Tibial nerve (tissue), 4 donors: ENCODE data around the gene SLC12A7. TPM values are rescaled to one million over a fixed set of nuclear protein-coding genes. Genes with fewer than 3 reads are reported as not detected.
A peak's percentile ranks its signal among the peaks of the same experiment; 100 is the strongest.

Source experiments
- DNase-seq, 2 donors: peaks; one replicate each; pipeline ENCODE4 v3.0.0-alpha.2; 2019; ENCODE audit warnings: low spot score in 2 of 2
- H3K27ac ChIP-seq, 4 donors: fragments of 200-600 bp; sonication (generic) in 3 of 4; one replicate each; pipeline ENCODE4 v1.5.1; 2017 to 2019; ENCODE audit warnings: mild to moderate bottlenecking in 1 of 4
- H3K27me3 ChIP-seq, 2 donors: fragments of 200-600 bp; sonication (generic) in 1 of 2; one replicate each; pipeline versions ENCODE4 v1.5.1 to v1.6.0; 2017 to 2019
- H3K36me3 ChIP-seq, 3 donors: fragments of 200-600 bp; sonication (generic); one replicate each; pipeline ENCODE4 v1.5.1; 2018 to 2019
- H3K4me1 ChIP-seq, 4 donors: fragments of 200-600 bp; sonication (generic) in 3 of 4; one replicate each; pipeline ENCODE4 v1.5.1; 2017 to 2019
- H3K4me3 ChIP-seq, 4 donors: fragments of 200-600 bp; sonication (generic) in 3 of 4; one replicate each; pipeline ENCODE4 v1.5.1; 2017 to 2019; ENCODE audit warnings: mild to moderate bottlenecking in 1 of 4, moderate library complexity in 1 of 4
- H3K9me3 ChIP-seq, 4 donors: fragments of 200-600 bp; sonication (generic) in 3 of 4; one replicate each; pipeline ENCODE4 v1.5.1; 2017 to 2019
- CTCF ChIP-seq, 5 experiments: fragments of 200-600 bp in 3 of 5; fragments of 450-650 bp in 2 of 5; sonication (generic) in 3 of 5; IDR thresholded peaks; one replicate each; pipeline ENCODE4 v1.5.1; 2016 to 2019; ENCODE audit warnings: antibody characterized with exemption in 5 of 5, mild to moderate bottlenecking in 3 of 5, moderate library complexity in 2 of 5
- EP300 ChIP-seq, 2 donors: sonication (generic); formaldehyde crosslinking; IDR thresholded peaks; one replicate each; pipeline ENCODE4 v1.6.1; 2017; ENCODE audit warnings: antibody characterized with exemption in 2 of 2, mild to moderate bottlenecking in 1 of 2
- POLR2A ChIP-seq, 2 donors: fragments of 450-650 bp; IDR thresholded peaks; one replicate each; pipeline ENCODE4 v1.6.1; 2017; ENCODE audit warnings: antibody characterized with exemption in 2 of 2, mild to moderate bottlenecking in 2 of 2, moderate library complexity in 2 of 2
- WGBS, 2 donors: methylation state at CpG; one replicate each; pipeline ENCODE4 v1.1.5; 2018; 5-methylcytosine and 5-hydroxymethylcytosine counted together
- total RNA-seq, 4 donors: library from RNA; depleted of rRNA; stranded (reverse); fragments of >200 nt; gene quantifications; one replicate each; pipeline ENCODE4 v1.1.0, GENCODE V29; 2016

The SLC12A7 gene
- total RNA-seq, 4 donors from 2014 or later, result 11.4 to 39.3 (median 18.8) TPM

GRCh38 chr5:1137567-1138444, 25.9 kb upstream of the SLC12A7 start:
- Histone ChIP-seq H3K4me1 (peaks cover 0 to 7% (median 0%) of the 10 kb centered on the region in 4 donors), H3K27ac (no peak overlapping the region), H3K9me3 (no peaks in the 10 kb centered on the region), H3K4me3 (no peak overlapping the region), H3K27me3 (peaks cover 0 to 6% of the 10 kb centered on the region in 2 donors), H3K36me3 (no peaks in the 10 kb centered on the region)
- WGBS, 2 donors, result 83 to 85% methylated on average over 24 to 30 of the region's 30 CpGs
- DNase-seq, result peak in 1 of 2 donors; percentile 30
- TF ChIP-seq EP300 (IDR thresholded peaks at IDR 0.05), result no peak
- no peak for TF ChIP-seq CTCF (IDR thresholded peaks at IDR 0.05)
- TF ChIP-seq POLR2A (IDR thresholded peaks at IDR 0.05), result no peak

DNA sequence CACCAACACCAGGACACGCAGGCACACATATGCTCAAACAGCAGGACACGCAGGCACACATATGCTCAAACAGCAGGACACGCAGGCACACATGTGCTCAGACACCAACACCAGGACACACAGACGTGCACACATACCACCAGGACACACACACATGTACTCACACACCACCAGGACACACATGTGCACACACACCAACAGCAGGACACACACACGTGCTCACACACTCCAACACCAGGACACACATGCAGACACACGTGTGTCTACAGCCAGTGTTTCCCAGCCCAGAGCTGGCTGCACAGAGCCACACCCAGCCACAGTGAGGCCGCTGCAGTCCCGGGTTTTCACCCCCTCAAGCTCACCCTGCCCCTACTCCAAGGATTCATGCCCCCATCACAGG, 25.0 kb upstream of the SLC12A7 start:
- Histone ChIP-seq H3K36me3 (no peaks in the 10 kb centered on the region), H3K4me1 (peaks cover 0 to 7% (median 0%) of the 10 kb centered on the region in 4 donors), H3K9me3 (no peaks in the 10 kb centered on the region), H3K27ac (no peak overlapping the region), H3K4me3 (no peak overlapping the region), H3K27me3 (peaks cover 0 to 4% of the 10 kb centered on the region in 2 donors)
- WGBS, 2 donors, result 86 to 94% methylated on average over 7 to 8 of the region's 8 CpGs
- TF ChIP-seq CTCF (IDR thresholded peaks at IDR 0.05) (no peak), EP300 (IDR thresholded peaks at IDR 0.05) (no peak), POLR2A (IDR thresholded peaks at IDR 0.05) (no peak)
- DNase-seq, result no peak

DNA sequence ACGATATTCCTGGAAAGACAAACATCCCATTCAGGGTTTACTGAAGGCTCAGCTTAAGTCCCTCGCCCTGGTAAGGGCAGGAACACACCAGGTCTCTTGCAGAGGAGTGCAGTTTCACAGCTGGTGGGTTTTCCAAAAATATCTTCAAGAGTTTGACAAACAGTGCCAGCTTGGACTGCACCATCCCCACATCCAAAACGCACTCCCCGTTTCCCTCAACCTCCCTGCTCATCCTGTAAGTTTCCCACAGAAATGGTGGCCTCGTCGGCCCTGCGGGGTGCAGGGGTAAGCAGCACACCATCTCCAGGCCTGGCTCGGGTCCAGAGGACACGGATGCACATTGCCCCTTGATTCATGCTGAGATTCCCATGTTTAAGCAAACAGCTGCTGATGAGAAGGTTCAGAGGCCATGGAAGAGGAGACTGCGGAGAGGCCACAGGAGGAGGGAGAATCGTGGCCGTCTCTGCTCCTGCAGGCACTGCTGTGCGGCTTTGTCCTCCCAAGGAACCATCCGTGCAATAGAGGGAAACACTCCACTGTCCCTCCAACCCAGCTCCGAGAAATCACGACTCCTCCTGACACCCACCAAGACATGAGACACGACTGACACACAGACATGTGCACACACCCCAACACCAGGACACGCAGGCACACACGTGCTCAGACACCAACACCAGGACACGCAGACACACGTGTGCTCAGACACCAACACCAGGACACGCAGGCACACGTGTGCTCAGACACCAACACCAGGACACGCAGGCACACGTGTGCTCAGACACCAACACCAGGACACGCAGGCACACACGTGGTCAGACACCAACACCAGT, 24.0 kb upstream of the SLC12A7 start:
- Histone ChIP-seq H3K27me3 (peaks cover 0 to 3% of the 10 kb centered on the region in 2 donors), H3K4me1 (peaks cover 0 to 7% (median 0%) of the 10 kb centered on the region in 4 donors), H3K27ac (no peak overlapping the region), H3K36me3 (no peaks in the 10 kb centered on the region), H3K4me3 (no peak overlapping the region), H3K9me3 (no peaks in the 10 kb centered on the region)
- DNase-seq, result no peak
- TF ChIP-seq CTCF (IDR thresholded peaks at IDR 0.05), result no peak
- TF ChIP-seq EP300 (IDR thresholded peaks at IDR 0.05), result no peak
- no peak for TF ChIP-seq POLR2A (IDR thresholded peaks at IDR 0.05)
- 75 to 81% methylated on average over 23 to 26 of the region's 27 CpGs for WGBS, 2 donors

DNA sequence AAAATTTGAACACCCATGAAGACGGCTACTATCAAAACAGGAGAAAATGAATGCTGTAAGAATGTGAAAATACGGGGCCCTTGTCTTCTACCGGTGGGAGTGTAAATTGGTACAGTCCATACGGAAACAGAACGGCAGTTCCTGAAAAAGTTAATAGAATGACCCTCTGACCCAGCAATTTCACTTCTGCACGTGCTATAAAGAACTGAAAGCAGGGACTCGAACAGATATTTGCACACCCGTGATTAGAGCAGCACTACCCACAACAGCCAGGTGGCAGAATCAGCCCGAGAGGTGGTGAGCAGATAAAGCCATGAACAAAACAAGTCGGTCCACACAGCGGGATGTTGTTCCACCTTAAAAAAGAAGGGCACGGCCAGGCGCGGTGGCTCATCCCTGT, 22.6 kb upstream of the SLC12A7 start:
- peak in 1 of 5 experiments; percentile 16 for TF ChIP-seq CTCF (IDR thresholded peaks at IDR 0.05)
- TF ChIP-seq EP300 (IDR thresholded peaks at IDR 0.05), result no peak
- TF ChIP-seq POLR2A (IDR thresholded peaks at IDR 0.05), result no peak
- Histone ChIP-seq H3K27ac (no peak overlapping the region), H3K9me3 (no peaks in the 10 kb centered on the region), H3K4me3 (no peak overlapping the region), H3K4me1 (no peaks in the 10 kb centered on the region), H3K36me3 (no peaks in the 10 kb centered on the region), H3K27me3 (no peaks in the 10 kb centered on the region)
- 52 to 56% methylated on average over 14 of the region's 14 CpGs for WGBS, 2 donors
- DNase-seq, result no peak
